Left forelimb (tissue), 1 donor: ENCODE data around the gene SSBP2.
"Not testable (repeated sequence)": the region's sequence is repeated elsewhere in the genome, so short reads cannot be mapped to it uniquely, and the experiment has no call there.

Experiments
- DNase-seq: peaks from one replicate; pipeline ENCODE4 v3.0.0-alpha.2; 2018; ENCODE audit warnings: low spot score

SSBP2 gene

DNA sequence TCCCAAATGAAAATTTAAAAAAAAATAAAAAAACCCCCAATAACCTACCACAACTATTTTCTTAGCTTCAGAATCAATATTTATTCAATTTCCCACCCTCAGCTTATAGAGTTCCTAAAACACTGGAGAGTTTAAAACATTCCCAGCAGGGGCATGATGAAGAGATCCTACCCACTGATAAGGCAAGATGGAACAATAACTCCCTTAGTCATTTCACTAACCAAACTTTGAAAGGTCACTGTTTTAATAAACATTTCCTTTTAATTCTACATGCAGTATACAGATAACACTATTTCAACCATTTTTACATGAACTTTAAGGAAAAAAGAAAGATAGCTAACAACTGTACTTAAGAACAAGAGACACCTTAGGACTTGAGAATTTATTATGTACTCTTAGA, 322.0 kb downstream of the SSBP2 start:
- DNase-seq, result no peak

- DNase-seq, result no peak
Measured at GRCh38 chr5:81428446-81428845, 322.5 kb downstream of the SSBP2 start.

DNA sequence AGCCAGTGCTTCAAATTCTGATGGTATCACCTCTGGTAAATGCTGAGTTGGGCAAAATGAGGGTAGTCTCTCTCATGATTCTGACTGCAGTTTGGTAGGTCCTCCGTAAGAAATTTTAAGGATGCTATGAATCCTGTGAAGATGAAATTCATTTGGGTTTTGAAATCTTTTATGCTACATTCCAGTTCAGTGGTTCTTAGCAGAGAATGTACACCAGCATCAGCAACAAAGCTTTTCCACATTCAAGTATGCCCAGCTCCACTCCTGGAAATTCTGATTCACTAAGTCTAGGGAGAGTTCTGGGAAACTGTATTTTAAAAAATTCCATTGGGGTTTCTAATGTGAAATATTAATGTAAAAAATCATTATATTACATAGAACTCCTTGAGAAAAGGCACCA, 323.3 kb downstream of the SSBP2 start:
- no peak for DNase-seq

DNA sequence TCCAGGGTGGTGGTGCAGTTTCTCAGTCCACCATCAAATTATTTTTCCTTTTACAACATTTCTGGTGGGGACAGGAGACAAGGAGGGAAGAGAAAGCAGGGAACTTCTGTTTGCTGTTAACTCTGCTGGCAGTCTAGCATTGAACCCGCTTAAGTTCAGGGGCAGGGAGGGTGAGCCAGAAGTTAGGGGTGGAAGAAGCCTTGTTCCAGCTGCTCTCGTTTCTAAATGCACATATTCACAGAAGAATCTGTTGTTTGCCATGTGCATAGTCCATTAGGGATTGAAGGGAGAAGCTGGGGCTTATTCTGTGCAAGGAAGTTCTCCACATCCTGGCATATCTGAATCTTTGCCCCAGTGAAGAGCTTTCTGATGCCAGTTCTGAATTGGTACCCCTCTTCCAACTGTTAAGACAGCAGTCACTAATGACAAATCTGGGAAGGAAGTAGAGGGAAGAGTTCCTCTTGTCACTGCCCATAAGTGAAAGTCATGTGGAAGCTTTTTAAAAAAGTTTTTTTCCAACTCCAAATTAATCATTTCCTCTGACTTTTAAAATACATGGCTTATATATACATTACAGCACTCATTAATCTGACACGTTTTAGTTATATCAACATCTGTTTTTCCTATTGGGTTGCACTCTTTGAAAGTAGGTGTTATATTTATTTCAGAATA, 324.4 kb downstream of the SSBP2 start:
- no peak for DNase-seq

GRCh38 chr5:81425569-81425968, 325.3 kb downstream of the SSBP2 start:
- no peak for DNase-seq

GRCh38 chr5:81424728-81425127, 326.2 kb downstream of the SSBP2 start:
- no peak for DNase-seq

- no peak for DNase-seq
Measured at GRCh38 chr5:81422671-81423070, 328.2 kb downstream of the SSBP2 start.

DNA sequence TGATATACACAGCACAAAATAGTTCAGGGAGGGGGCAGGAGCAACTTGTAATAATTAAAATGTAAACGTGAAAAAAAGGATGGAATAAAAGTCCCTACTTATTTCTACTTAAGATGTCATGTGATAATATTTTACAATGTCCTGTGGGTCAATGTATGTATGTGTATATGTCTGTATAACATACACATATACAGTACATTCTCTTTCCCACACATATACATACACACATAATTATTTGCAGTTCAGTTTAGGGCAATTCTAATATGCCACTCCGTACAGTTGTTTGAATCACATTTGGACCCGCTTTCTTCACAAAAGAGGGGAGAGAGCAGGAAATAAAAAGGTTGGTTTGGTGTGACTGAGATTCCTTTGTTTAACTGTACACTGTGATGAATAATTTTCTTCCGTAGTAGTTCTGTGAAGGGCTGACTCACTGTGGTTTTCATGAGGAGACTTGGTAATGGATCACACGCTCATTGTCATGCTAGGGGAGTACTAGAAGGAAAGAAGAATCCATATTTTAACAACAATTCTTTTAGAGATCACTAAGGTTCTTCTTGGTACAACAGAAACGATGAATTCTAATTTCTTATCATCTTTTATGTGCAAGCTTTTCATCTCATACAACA, 330.7 kb downstream of the SSBP2 start:
- no peak for DNase-seq

DNA sequence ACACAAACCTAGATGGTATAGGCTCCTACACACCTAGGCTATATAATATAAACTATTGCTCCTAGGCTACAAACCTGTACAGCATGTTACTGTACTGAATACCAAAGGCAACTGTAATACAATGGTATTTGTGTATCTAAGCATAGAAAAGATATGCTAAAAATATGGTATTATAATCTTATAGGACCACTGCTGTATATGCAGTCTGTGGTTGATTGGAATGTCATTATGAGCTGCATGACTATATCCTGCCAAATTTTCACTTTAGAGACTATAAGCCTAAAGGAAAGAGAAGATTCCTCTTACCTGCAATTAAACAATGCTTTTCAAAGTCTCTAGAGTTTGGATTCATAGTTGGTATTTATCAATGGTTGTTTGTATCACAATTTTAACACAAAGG, 332.3 kb downstream of the SSBP2 start:
- no peak for DNase-seq

DNA sequence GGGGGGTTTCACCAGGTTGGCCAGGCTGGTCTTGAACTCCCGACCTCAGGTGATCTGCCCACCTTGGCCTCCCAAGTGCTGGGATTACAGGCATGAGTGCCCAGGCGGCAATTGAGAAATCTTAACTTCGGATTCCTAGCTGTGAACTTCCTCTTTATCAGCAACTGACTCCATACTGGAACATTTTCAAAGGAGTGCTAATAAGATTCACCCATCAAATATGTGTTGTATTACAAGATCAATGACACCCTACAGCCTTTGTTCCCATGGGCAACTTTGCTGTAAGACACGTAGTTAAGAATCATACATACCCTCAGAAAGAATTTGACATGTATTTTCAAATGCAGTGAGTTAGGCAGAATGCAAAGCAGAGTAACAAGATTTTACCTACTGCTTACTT, 333.8 kb downstream of the SSBP2 start:
- DNase-seq, result no peak

- no peak for DNase-seq
Measured at GRCh38 chr5:81409896-81410295, 341.0 kb downstream of the SSBP2 start.

GRCh38 chr5:81409361-81409760, 341.5 kb downstream of the SSBP2 start:
- no peak for DNase-seq

DNA sequence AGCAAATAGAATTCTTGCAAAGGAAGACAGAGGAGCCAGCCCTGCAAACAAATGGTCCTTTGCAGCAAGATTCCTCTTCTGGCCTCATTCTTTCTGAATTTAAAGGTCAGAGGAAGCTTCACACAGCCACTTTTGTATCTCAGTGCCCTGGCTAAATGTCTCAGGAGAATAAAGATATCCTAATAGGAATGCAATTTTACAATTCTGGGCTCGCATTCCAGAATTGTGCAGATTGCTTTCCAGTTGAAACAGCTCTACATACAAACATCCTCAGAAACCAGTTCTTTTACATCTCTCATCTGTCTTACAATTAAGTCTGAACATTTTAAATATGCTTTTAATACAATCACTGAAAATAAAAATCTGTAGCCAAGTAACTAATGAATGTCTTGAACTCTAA, 342.4 kb downstream of the SSBP2 start:
- DNase-seq, result no peak

DNA sequence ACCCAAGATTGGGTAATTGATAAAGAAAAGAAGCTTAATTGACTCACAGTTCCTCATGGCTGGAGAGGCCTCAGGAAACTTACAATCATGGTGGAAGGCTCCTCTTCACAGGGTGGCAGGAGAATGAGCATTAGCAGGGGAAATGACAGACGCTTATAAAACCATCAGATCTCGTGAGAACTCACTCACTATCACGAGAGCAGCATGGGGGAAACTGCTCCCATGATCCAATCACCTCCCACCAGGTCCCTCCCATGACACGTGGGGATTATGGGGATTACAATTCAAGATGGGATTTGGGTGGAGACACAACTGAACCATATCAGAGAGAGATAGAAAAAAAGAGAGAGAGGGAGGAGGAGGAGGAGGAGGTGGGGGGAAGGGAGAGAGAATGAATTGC, 343.1 kb downstream of the SSBP2 start:
- not testable (repeated sequence) for DNase-seq

GRCh38 chr5:81405126-81405891, 345.6 kb downstream of the SSBP2 start:
- no peak for DNase-seq

DNA sequence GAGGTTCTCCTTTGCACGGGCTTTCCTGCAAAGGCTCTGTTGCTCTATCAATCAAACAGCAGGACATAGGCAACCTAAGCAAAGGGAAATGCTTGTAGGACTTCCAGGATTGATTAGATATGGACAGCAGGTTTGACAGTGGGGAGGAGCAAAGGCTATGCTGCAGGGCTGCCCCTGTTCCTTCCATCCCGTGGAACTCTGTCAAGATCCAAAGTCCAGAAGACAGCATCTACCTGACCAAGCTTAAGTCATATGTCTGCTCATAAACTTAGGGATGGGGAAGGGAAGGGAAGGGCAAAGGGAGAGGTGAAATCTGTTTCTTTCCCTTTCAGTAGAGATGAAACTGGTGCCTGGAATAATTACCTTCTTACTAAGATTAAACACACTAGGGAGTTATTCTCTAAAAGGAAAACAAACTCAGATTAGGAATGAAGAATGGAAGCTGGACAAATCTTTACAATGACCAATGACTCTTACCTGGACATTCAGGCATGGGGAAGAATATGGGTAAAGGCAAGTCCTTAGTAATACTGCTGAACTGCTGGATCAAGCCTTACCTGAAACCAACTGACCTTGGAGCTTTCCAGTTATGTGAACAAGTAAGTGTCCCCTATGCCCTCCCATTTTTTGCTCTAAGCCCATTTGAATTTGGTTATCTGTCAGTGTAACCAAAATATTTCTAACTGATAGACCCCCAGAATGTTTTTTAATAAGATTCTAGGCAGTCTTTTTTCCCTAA, 348.5 kb downstream of the SSBP2 start:
- DNase-seq, result no peak

- no peak for DNase-seq
Measured at GRCh38 chr5:81401266-81401665, 349.6 kb downstream of the SSBP2 start.

DNA sequence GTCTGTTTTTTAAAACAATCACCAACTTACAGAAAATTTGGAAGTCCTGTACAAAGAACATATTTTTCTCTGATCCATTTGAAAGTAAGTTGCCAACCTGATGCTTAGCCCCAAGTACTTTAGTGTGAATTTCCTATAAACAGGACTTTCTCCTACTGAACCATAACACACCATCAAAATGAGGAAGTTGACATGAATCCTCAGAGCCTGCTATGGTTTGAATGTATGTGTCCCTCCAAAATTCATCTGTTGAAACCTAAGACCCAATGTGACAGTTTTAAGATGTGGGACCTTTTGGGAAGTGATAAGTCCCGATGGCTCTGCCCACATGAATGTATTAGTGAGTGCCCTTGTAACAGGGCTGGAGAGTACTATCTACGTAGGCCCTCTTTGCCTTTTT, 350.5 kb downstream of the SSBP2 start:
- DNase-seq, result no peak

DNA sequence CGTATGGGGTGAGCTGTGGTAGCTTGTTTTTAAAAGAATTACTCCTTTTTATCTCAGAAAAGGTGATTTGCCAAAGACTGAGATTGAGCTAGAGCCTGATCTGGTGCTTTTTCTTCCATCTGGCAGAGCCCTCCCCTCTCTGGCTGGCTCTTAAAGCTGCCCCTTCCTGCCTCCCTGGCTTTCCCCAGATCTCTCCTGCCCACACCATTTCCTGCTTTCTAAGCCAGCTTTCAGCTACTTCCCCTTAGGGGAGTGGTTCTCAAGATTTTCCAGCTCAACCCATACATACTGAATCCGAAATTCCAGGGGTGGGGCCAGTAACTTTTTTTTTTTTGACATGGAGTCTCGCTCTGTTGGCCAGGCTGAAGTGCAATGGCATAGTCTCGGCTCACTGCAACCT, 352.2 kb downstream of the SSBP2 start:
- no peak for DNase-seq

DNA sequence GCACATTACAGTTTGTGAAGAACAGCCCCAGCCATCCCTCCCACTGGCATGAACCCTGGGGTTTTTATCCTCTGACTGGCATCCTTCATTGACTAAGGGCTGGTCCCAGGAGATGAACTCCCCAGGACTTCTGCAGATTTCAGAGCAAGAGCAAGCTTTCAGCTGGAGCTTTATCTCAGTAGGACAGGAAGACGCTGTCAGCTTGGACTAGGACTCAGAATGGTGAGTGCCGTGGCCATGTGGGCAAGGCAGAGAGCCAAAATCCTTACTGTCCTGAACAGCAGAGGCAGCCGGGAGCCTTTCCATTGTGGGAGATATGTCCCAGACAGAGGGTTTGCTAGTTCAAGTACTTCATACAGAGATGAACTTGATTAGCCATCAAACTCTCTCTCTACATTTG, 353.7 kb downstream of the SSBP2 start:
- no peak for DNase-seq

DNA sequence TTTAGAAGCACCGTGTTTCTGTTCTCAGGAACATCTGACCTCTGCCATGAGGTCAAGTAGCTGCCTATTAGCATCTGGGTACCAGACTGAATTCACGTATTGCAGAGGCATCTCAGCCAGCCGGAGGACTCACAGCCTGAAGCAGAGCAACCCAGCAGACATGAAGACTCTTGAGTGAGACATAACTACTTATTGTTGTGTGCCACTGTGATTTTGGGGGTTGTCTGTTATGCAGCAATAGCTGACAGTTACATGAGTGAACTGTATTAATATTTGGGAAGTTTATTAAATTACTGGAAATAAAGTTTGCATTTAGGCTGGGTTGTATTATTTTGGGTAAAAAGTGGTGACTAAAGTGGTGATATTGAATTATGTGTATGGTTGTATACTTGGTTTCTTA, 355.6 kb downstream of the SSBP2 start:
- no peak for DNase-seq
